SK-N-SH (cell line): ENCODE measurements around the gene SACM1L. TPM values are rescaled to one million over a fixed set of nuclear protein-coding genes. Genes with fewer than 3 reads are reported as not detected.

Source experiments
- CTCF ChIA-PET: fragments of 300-600, 350-600 bp; formaldehyde crosslinking; extraction: SDS; loops from one replicate; lab custom pipeline; 2021; lab: Yijun Ruan, JAX
- POLR2A ChIA-PET: fragments of 350-600 bp; sonication (Branson Sonifier 250); formaldehyde crosslinking; extraction: SDS; loops from one replicate; lab custom pipeline; 2020; ENCODE audit warnings: antibody characterized with exemption, inconsistent platforms; lab: Yijun Ruan, JAX
- DNase-seq: peaks from one replicate; pipeline ENCODE4 v3.0.0; 2012
- H2AFZ ChIP-seq: fragments of 200-600 bp; sonication (generic); 2 replicates; pipeline ENCODE4 v1.8.1; 2016; ENCODE audit warnings: antibody characterized with exemption, mild to moderate bottlenecking, low read depth
- H3F3A ChIP-seq: fragments of 200-600 bp; sonication (generic); replicated peaks from 2 replicates; pipeline ENCODE3; 2016; ENCODE audit warnings: antibody characterized with exemption, mild to moderate bottlenecking; ENCODE audit not compliant: insufficient read depth
- H3K27ac ChIP-seq, 2 experiments: fragments of 200-500 bp in 1 of 2; fragments of 200-600 bp in 1 of 2; sonication (Bioruptor generic) in 1 of 2; sonication (generic), shearing (Covaris generic) in 1 of 2; 2 replicates each; pipeline versions ENCODE4 v1.5.1 to v1.6.1; 2014 to 2016; ENCODE audit warnings: low read depth in 2 of 2, inconsistent platforms in 1 of 2, low read length in 1 of 2, mild to moderate bottlenecking in 1 of 2, mixed read lengths in 1 of 2
- H3K27me3 ChIP-seq: fragments of 200-600 bp; sonication (generic), shearing (Covaris generic); 2 replicates; pipeline ENCODE4 v1.6.1; 2016; ENCODE audit warnings: mixed run types; ENCODE audit not compliant: insufficient read depth
- H3K36me3 ChIP-seq, 2 experiments: fragments of 200-500 bp in 1 of 2; fragments of 200-600 bp in 1 of 2; sonication (Bioruptor generic) in 1 of 2; sonication (generic) in 1 of 2; replicated peaks in 1 of 2; 2 replicates each; pipeline versions ENCODE3 to v1.5.1; 2014 to 2016; ENCODE audit warnings: low read length in 1 of 2, mild to moderate bottlenecking in 1 of 2; ENCODE audit not compliant: insufficient read depth in 2 of 2, control insufficient read depth in 1 of 2
- H3K4me1 ChIP-seq, 2 experiments: fragments of 200-500 bp in 1 of 2; fragments of 200-600 bp in 1 of 2; sonication (Bioruptor generic) in 1 of 2; sonication (generic), shearing (Covaris generic) in 1 of 2; 2 replicates each; pipeline versions ENCODE4 v1.5.1 to v1.6.1; 2014 to 2016; ENCODE audit warnings: low read depth in 1 of 2, low read length in 1 of 2, mixed run types in 1 of 2; ENCODE audit not compliant: insufficient read depth in 2 of 2, control insufficient read depth in 1 of 2
- H3K4me2 ChIP-seq: fragments of 200-600 bp; sonication (generic), shearing (Covaris generic); 2 replicates; pipeline ENCODE4 v1.6.1; 2017; ENCODE audit warnings: mixed run types
- H3K4me3 ChIP-seq, 2 experiments: fragments of 200-500 bp in 1 of 2; fragments of 200-600 bp in 1 of 2; sonication (Bioruptor generic) in 1 of 2; sonication (generic), shearing (Covaris generic) in 1 of 2; 2 replicates each; pipeline versions ENCODE4 v1.5.1 to v1.8.1; 2014 to 2016; ENCODE audit warnings: low read depth in 2 of 2, inconsistent platforms in 1 of 2, low read length in 1 of 2, mild to moderate bottlenecking in 1 of 2, mixed read lengths in 1 of 2, moderate library complexity in 1 of 2
- H3K79me2 ChIP-seq: fragments of 200-600 bp; sonication (generic); 2 replicates; pipeline ENCODE4 v1.8.1; 2017; ENCODE audit warnings: mild to moderate bottlenecking; ENCODE audit not compliant: insufficient read depth
- H3K9ac ChIP-seq: fragments of 200-600 bp; sonication (generic); 2 replicates; pipeline ENCODE4 v1.6.1; 2017; ENCODE audit warnings: mixed run types
- H3K9me2 ChIP-seq: fragments of 200-600 bp; sonication (generic); 2 replicates; pipeline ENCODE4 v1.6.1; 2017; ENCODE audit warnings: mixed run types
- H3K9me3 ChIP-seq: fragments of 200-600 bp; sonication (generic); 2 replicates; pipeline ENCODE4 v1.6.1; 2017; ENCODE audit warnings: mixed run types, mild to moderate bottlenecking, moderate library complexity
- H4K20me1 ChIP-seq: fragments of 200-600 bp; sonication (generic); 2 replicates; pipeline ENCODE4 v1.6.1; 2017; ENCODE audit warnings: mild to moderate bottlenecking, mixed run types; ENCODE audit not compliant: insufficient read depth
- CHD2 ChIP-seq: fragments of 150-350 bp; IDR thresholded peaks from 2 replicates; pipeline ENCODE4 v1.6.1; 2018; ENCODE audit warnings: low read length; ENCODE audit not compliant: partially characterized antibody
- EP300 ChIP-seq, 2 experiments: IDR thresholded peaks; 2 replicates each; pipeline versions ENCODE4 v1.4.0 to v1.6.1; 2012; ENCODE audit warnings: borderline replicate concordance in 1 of 2, low read depth in 1 of 2, low read length in 1 of 2
- FOSL2 ChIP-seq: IDR thresholded peaks from 2 replicates; pipeline ENCODE4 v1.4.0; 2012; ENCODE audit warnings: low read depth, mild to moderate bottlenecking, moderate library complexity, borderline replicate concordance
- FOXJ3 ChIP-seq: sonication (generic); formaldehyde crosslinking; IDR thresholded peaks from 2 replicates; pipeline ENCODE4 v1.5.1; 2020; ENCODE audit warnings: mild to moderate bottlenecking, missing genetic modification reagents
- GABPA ChIP-seq: IDR thresholded peaks from 2 replicates; pipeline ENCODE4 v1.4.0; 2012; ENCODE audit warnings: low read depth, mild to moderate bottlenecking
- MEF2A ChIP-seq: IDR thresholded peaks from 2 replicates; pipeline ENCODE4 v1.4.0; 2012; ENCODE audit warnings: low read depth, borderline replicate concordance
- POLR2AphosphoS5 ChIP-seq: IDR thresholded peaks from 2 replicates; pipeline ENCODE4 v1.6.1; 2012; ENCODE audit warnings: low read depth, low read length
- SMC3 ChIP-seq: IDR thresholded peaks from 2 replicates; pipeline ENCODE4 v1.6.1; 2012; ENCODE audit warnings: low read depth, low read length, improper control_type of control experiment
- TAF1 ChIP-seq: IDR thresholded peaks from 2 replicates; pipeline ENCODE4 v1.6.1; 2012; ENCODE audit warnings: low read depth, mild to moderate bottlenecking, low read length, moderate library complexity, borderline replicate concordance
- TCF12 ChIP-seq: IDR thresholded peaks from 2 replicates; pipeline ENCODE4 v1.4.0; 2012
- WGBS: methylation state at CpG from one replicate; pipeline ENCODE4 v1.1.6; 2017; ENCODE audit warnings: low lambda C conversion rate; 5-methylcytosine and 5-hydroxymethylcytosine counted together
- polyA plus RNA-seq, 3 experiments: library from polyadenylated mRNA; depleted of rRNA; stranded (reverse); fragments of >200 nt; gene quantifications; 2 replicates each; pipeline ENCODE4 v1.2.3, GENCODE V29; 2012
- TF ChIP-seq, protein P1 (sequence below): fragments of 150-350 bp; IDR thresholded peaks from 2 replicates; pipeline ENCODE4 v1.6.1; 2017; ENCODE audit warnings: antibody characterized with exemption, low read length, low read depth, borderline replicate concordance

The SACM1L gene
- polyA plus RNA-seq, 1 of the 3 experiments (the other 2 are of a cell fraction) = 11.2 TPM

DNA sequence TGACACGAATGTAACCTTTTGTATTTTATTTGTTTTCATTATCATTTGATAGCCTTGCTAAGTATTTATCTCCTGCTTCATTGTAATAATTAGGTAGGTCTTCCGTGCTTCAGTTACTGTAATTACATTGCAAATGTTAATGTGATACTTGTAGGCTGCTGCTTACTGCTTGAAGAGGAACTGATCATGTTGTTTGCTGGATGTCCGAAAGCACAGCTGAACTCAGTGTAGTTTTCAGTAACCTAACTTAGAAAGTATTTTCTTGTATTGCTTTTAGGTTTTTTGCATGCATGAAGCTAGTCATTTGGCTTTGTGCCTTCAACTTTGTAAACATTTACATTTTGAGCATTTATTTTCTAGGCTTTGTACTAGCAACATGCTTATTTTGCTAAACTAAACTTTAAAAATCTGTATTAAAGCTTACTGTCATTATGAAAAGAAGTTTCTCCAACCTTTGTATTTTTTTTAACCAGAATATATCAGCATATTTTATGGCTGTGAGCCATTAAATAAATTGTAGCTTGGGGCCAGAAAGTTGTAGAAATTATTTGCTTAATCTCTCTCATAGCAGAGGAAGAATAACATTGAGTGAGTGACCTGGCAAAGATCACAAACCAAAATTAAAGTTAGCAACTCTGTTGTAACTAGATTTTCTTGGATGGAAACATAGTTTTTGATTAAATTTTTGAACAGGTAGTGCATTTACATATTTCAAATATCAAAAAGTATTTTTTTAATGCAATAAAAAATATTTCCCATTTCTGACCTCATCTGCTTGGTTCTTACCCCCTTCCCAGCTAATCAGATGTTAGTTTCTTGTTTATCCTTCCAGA, 30.7 kb downstream of the SACM1L start:
- H3K4me1 ChIP-seq = peaks cover 0 to 4% of the 10 kb centered on the region in 2 experiments; a peak in 1 of 4 replicates
- POLR2A ChIA-PET = no interaction called here
- H3K79me2 ChIP-seq = no peaks in the 10 kb centered on the region
- H4K20me1 ChIP-seq = no peaks in the 10 kb centered on the region
- TF ChIP-seq GABPA = no peak
- TF ChIP-seq EP300 (IDR thresholded peaks at IDR 0.05; ENCODE audit: borderline replicate concordance in 1 of 2, low read depth in 1 of 2, low read length in 1 of 2) = no peak
- TF ChIP-seq, protein P1, sequence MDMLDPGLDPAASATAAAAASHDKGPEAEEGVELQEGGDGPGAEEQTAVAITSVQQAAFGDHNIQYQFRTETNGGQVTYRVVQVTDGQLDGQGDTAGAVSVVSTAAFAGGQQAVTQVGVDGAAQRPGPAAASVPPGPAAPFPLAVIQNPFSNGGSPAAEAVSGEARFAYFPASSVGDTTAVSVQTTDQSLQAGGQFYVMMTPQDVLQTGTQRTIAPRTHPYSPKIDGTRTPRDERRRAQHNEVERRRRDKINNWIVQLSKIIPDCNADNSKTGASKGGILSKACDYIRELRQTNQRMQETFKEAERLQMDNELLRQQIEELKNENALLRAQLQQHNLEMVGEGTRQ = no peak
- no peak for TF ChIP-seq TCF12
- TF ChIP-seq POLR2AphosphoS5 = no peak
- TF ChIP-seq FOSL2 = no peak
- TF ChIP-seq MEF2A = no peak
- TF ChIP-seq SMC3 = no peak
- TF ChIP-seq, all 33 proteins: peak for 0
- H3K4me2 ChIP-seq = no peak overlapping the region
- no peak overlapping the region for H3K9ac ChIP-seq
- no peak overlapping the region for H2AFZ ChIP-seq
- 92% methylated on average over 3 of the region's 3 CpGs for WGBS
- peak overlapping the region in 1 of 2 experiments; percentile 45; a peak in 1 of 4 replicates for H3K27ac ChIP-seq
- DNase-seq = no peak
- H3K4me3 ChIP-seq = no peak overlapping the region
- no peaks in the 10 kb centered on the region for H3K9me3 ChIP-seq
- no peaks in the 10 kb centered on the region for H3K9me2 ChIP-seq
- H3K27me3 ChIP-seq = no peaks in the 10 kb centered on the region
- H3K36me3 ChIP-seq = peaks cover 50 to 63% of the 10 kb centered on the region in 2 experiments
- CTCF ChIA-PET = interaction anchor here (0.8 to 0.9 kb wide), 2 partner anchors 8 to 219 kb away, joined by 3 read pairs; no protein-coding TSS in a partner anchor
- H3F3A ChIP-seq = no peaks in the 10 kb centered on the region

DNA sequence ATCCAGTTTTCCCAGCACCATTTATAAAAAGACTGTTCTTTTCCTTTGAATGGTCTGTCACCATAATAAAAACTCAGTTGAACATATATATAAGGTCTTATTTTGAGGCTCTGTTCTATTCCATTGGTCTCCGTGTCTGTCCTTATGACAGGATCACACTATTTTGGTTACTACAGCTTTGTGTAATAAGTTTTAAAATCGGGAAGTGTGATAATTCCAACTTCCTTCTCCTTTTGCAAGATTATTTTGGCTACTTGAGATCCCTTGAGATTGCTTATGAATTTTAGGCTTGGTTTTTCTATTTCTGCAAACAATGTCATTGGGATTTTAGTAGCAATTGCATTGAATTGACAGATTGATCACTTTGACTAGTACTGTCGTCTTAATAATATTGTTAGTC, 35.7 kb downstream of the SACM1L start:
- H3K9ac ChIP-seq = no peak overlapping the region
- TF ChIP-seq EP300 (IDR thresholded peaks at IDR 0.05; ENCODE audit: borderline replicate concordance in 1 of 2, low read depth in 1 of 2, low read length in 1 of 2) = no peak
- TF ChIP-seq CHD2 = no peak
- TF ChIP-seq TAF1 = no peak
- no peak for TF ChIP-seq FOXJ3 (CRISPR knock-in tag)
- TF ChIP-seq, all 33 proteins: peak for 0
- Histone ChIP-seq H3K9me2 (no peaks in the 10 kb centered on the region), H2AFZ (no peak overlapping the region), H4K20me1 (no peaks in the 10 kb centered on the region), H3K4me2 (no peak overlapping the region), H3K36me3 (peaks cover 52 to 63% of the 10 kb centered on the region in 2 experiments), H3K79me2 (peaks cover 9% of the 10 kb centered on the region; the same call in 1 of the 2 replicates), H3K9me3 (no peaks in the 10 kb centered on the region), H3K27me3 (no peaks in the 10 kb centered on the region), H3K4me1 (peaks cover 0 to 4% of the 10 kb centered on the region in 2 experiments; a peak in 1 of 4 replicates), H3K27ac (no peak overlapping the region), H3F3A (no peaks in the 10 kb centered on the region), H3K4me3 (no peak overlapping the region)
- ChIA-PET POLR2A (no interaction called here), CTCF (no interaction called here)
- WGBS = 98% methylated on average over 3 of the region's 3 CpGs
- no peak for DNase-seq
